ENCODE measurements around the gene MTCP1. TPM values are rescaled to one million over a fixed set of nuclear protein-coding genes. Genes with fewer than 3 reads are reported as not detected.

The MTCP1 gene
- total RNA-seq, 1 experiment from 2014 or later = 11.3 TPM

DNA sequence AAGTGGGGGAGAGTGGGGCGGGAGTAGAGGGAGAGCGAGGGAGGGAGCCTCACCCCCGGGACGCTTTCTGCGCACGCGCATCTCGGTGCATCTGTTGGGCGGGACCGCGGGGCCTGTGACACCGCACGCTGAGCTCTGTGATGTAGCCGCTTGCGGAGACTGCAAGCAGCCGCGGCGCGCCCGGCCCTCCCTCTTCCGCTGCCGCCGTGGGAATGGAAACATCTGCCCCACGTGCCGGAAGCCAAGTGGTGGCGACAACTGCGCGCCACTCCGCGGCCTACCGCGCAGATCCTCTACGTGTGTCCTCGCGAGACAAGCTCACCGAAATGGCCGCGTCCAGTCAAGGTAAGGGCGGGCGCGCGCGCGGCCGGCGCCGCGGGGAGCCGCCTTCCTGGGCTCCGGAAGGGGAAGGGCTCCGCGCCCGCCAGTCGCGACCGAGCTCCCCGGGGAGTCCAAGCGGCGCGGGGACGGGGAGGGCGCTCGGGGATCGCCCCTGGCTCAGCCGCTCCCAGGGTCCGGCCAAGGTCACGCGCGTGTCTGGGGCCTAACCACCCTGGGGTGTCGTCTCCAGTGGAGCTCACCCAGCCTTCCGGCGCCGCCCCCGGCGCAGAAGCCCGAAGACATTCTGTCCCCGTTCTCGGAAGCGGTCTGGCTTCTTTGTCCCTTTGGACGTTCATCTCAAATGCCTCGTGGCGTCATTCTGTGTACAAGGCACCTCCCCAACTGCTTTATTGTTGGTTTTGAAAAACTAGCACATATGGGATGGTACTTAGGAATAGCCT is 44.0 kb downstream of the MTCP1 start, which contains the start of gene FUNDC2:
Gene FUNDC2 (plus strand): TSS at position 118 of the 782 bp plus-strand sequence. CDS start 95 bp downstream, at position 213.
- no peaks in the 10 kb centered on the region for H3K9me3 Mint-ChIP-seq (ENCODE audit: unreplicated experiment)
- H3K27me3 ChIP-seq (replicated peaks; ENCODE audit: control insufficient read depth, insufficient read depth, low read length) = no peaks in the 10 kb centered on the region
- DNase-seq = peak; percentile 93 to 94

GRCh38 chrX:155026420-155026726 is 44.6 kb downstream of the MTCP1 start:
- no peaks in the 10 kb centered on the region for H3K9me3 Mint-ChIP-seq (ENCODE audit: unreplicated experiment)
- H3K27me3 Mint-ChIP-seq (ENCODE audit: insufficient read depth, unreplicated experiment) = no peaks in the 10 kb centered on the region

More for the DNA sequence above, 44.0 kb downstream of the MTCP1 start, which contains the start of gene FUNDC2:
- no TSS peak for BruUV-seq (replicated peaks)
- Histone ChIP-seq H3K36me3 (ENCODE audit: control insufficient read depth, insufficient read depth, low read length) (no peaks in the 10 kb centered on the region), H3K9me3 (no peaks in the 10 kb centered on the region), H3K4me1 (no peaks in the 10 kb centered on the region), H3K4me3 (ENCODE audit: low read depth, low read length) (peak within 1 kb of the TSS; percentile 64)
- CTCF ChIA-PET = interaction anchor here (0.9 to 1.2 kb wide), 2 partner anchors 30 to 109 kb away, joined by 4 to 5 read pairs; no protein-coding TSS in a partner anchor
- Mint-ChIP-seq H3K4me1 (ENCODE audit: low read depth, unreplicated experiment) (peaks cover 13% of the 10 kb centered on the region), H3K36me3 (ENCODE audit: insufficient read depth, unreplicated experiment) (peaks cover 5% of the 10 kb centered on the region), H3K4me3 (ENCODE audit: unreplicated experiment) (peak within 1 kb of the TSS; percentile 74), H3K27ac (ENCODE audit: unreplicated experiment) (peak within 1 kb of the TSS; percentile 76), H3K27me3 (ENCODE audit: insufficient read depth, unreplicated experiment) (no peaks in the 10 kb centered on the region)
- POLR2A ChIA-PET = interaction anchor here (0.6 to 1.3 kb wide), 15 partner anchors 8 to 1468 kb away, joined by 3 to 13 read pairs (median 6); partner anchors contain the start of genes BRCC3 and DKC1
- intact Hi-C loops (cut with micrococcal nuclease; ENCODE audit: unreplicated experiment) = loop anchor here (1.0 kb wide), 1 partner anchor 44 kb away; the partner anchor contains the start of genes BRCC3, CMC4 and MTCP1
- no peak for TF ChIP-seq CTCF (IDR thresholded peaks at IDR 0.05; ENCODE audit: insufficient read depth in 1 of 2, low read depth in 1 of 2, low read length in 1 of 2, severe bottlenecking in 1 of 2, unreplicated experiment in 1 of 2)

More at GRCh38 chrX:155026420-155026726, 44.6 kb downstream of the MTCP1 start:
- no peaks in the 10 kb centered on the region for H3K9me3 ChIP-seq
- BruUV-seq (replicated peaks) = TSS peak; percentile 91
- peak overlapping the region; percentile 64 for H3K4me3 ChIP-seq (ENCODE audit: low read depth, low read length)
- H3K27me3 ChIP-seq (replicated peaks; ENCODE audit: control insufficient read depth, insufficient read depth, low read length) = no peaks in the 10 kb centered on the region
- CTCF ChIA-PET = interaction anchor here (0.9 to 1.2 kb wide), 2 partner anchors 30 to 108 kb away, joined by 4 to 5 read pairs; no protein-coding TSS in a partner anchor
- peak overlapping the region; percentile 76 for H3K27ac Mint-ChIP-seq (ENCODE audit: unreplicated experiment)
- no peaks in the 10 kb centered on the region for H3K36me3 ChIP-seq (ENCODE audit: control insufficient read depth, insufficient read depth, low read length)
- H3K4me3 Mint-ChIP-seq (ENCODE audit: unreplicated experiment) = peak overlapping the region; percentile 74
- intact Hi-C loops (cut with micrococcal nuclease; ENCODE audit: unreplicated experiment) = loop anchor here (1.0 kb wide), 1 partner anchor 45 kb away; the partner anchor contains the start of genes BRCC3, CMC4 and MTCP1
- H3K4me1 Mint-ChIP-seq (ENCODE audit: low read depth, unreplicated experiment) = peaks cover 13% of the 10 kb centered on the region
- no peaks in the 10 kb centered on the region for H3K4me1 ChIP-seq
- TF ChIP-seq CTCF (IDR thresholded peaks at IDR 0.05; ENCODE audit: insufficient read depth in 1 of 2, low read depth in 1 of 2, low read length in 1 of 2, severe bottlenecking in 1 of 2, unreplicated experiment in 1 of 2) = no peak
- peaks cover 5% of the 10 kb centered on the region for H3K36me3 Mint-ChIP-seq (ENCODE audit: insufficient read depth, unreplicated experiment)
- POLR2A ChIA-PET = interaction anchor here (0.6 to 1.3 kb wide), 14 partner anchors 8 to 1467 kb away, joined by 3 to 13 read pairs (median 6); partner anchors contain the start of genes BRCC3 and DKC1
- no peak for DNase-seq
